ENCODE data around the gene ATP13A1. TPM values are rescaled to one million over a fixed set of nuclear protein-coding genes. Genes with fewer than 3 reads are reported as not detected.
"Not testable (repeated sequence)": the region's sequence is repeated elsewhere in the genome, so short reads cannot be mapped to it uniquely, and the experiment has no call there.

The ATP13A1 gene
- polyA plus RNA-seq, 1 of the 3 experiments (the other 2 are of a cell fraction), result 67.9 TPM

DNA sequence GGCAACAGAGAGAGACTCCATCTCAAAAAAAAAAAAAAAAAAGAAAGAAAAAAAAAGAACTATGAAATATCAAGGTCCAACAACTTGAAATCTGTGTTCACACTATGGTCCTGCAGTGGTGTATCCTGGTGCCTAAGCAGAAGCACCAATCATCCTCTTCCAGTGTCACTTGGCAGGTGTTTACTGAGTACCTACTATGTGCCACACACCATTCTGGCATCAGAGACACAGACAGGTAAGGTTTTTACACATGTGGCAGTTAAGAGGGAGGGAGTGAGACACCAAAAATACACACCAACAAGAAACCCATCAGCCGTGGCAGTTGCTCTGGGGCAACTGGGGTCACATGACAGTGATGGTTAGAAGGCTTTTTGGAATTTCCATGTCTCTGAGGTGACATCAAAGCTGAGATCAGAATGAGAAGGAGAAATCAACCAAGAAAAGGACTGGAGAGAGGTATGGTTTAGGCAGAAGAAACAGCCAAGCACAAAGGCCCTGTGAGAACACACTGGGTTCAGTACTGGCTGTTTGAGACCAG is 62.6 kb downstream of the ATP13A1 start:
- Histone ChIP-seq H3K4me1 (ENCODE audit: control insufficient read depth in 1 of 2, insufficient read depth in 2 of 2, low read depth in 1 of 2, low read length in 1 of 2) (no peaks in the 10 kb centered on the region; a peak in 1 of 4 replicates), H3K9me3 (no peaks in the 10 kb centered on the region), H3K27me3 (ENCODE audit: insufficient read depth) (no peaks in the 10 kb centered on the region), H4K20me1 (ENCODE audit: insufficient read depth) (no peaks in the 10 kb centered on the region), H3K36me3 (replicated peaks in 1 of 2; ENCODE audit: control insufficient read depth in 1 of 2, insufficient read depth in 2 of 2, low read length in 1 of 2) (no peaks in the 10 kb centered on the region), H3F3A (replicated peaks; ENCODE audit: insufficient read depth) (peaks cover 3% of the 10 kb centered on the region), H3K9ac (no peak overlapping the region), H3K9me2 (no peaks in the 10 kb centered on the region), H3K79me2 (ENCODE audit: insufficient read depth) (peaks cover 4% of the 10 kb centered on the region; the same call in 1 of the 2 replicates), H3K4me3 (ENCODE audit: low read depth in 2 of 2, low read length in 1 of 2) (no peak overlapping the region), H2AFZ (ENCODE audit: low read depth) (no peak overlapping the region), H3K27ac (ENCODE audit: low read depth in 2 of 2, low read length in 1 of 2) (no peak overlapping the region), H3K4me2 (no peak overlapping the region)
- DNase-seq, result no peak
- WGBS (ENCODE audit: low lambda C conversion rate), result 94% methylated on average over 1 of the region's 1 CpG
- ChIA-PET CTCF (no interaction called here), POLR2A (no interaction called here)
- TF ChIP-seq NRF1 (IDR thresholded peaks at IDR 0.05; ENCODE audit: low read depth, low read length) (no peak), USF2 (IDR thresholded peaks at IDR 0.05; ENCODE audit: borderline replicate concordance, low read depth, low read length) (no peak), TAF1 (IDR thresholded peaks at IDR 0.05; ENCODE audit: borderline replicate concordance, low read depth, low read length) (no peak), YY1 (IDR thresholded peaks at IDR 0.05; ENCODE audit: low read depth) (no peak)
- TF ChIP-seq, protein P1, sequence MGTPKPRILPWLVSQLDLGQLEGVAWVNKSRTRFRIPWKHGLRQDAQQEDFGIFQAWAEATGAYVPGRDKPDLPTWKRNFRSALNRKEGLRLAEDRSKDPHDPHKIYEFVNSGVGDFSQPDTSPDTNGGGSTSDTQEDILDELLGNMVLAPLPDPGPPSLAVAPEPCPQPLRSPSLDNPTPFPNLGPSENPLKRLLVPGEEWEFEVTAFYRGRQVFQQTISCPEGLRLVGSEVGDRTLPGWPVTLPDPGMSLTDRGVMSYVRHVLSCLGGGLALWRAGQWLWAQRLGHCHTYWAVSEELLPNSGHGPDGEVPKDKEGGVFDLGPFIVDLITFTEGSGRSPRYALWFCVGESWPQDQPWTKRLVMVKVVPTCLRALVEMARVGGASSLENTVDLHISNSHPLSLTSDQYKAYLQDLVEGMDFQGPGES (IDR thresholded peaks at IDR 0.05; ENCODE audit: low read depth, low read length), result no peak

DNA sequence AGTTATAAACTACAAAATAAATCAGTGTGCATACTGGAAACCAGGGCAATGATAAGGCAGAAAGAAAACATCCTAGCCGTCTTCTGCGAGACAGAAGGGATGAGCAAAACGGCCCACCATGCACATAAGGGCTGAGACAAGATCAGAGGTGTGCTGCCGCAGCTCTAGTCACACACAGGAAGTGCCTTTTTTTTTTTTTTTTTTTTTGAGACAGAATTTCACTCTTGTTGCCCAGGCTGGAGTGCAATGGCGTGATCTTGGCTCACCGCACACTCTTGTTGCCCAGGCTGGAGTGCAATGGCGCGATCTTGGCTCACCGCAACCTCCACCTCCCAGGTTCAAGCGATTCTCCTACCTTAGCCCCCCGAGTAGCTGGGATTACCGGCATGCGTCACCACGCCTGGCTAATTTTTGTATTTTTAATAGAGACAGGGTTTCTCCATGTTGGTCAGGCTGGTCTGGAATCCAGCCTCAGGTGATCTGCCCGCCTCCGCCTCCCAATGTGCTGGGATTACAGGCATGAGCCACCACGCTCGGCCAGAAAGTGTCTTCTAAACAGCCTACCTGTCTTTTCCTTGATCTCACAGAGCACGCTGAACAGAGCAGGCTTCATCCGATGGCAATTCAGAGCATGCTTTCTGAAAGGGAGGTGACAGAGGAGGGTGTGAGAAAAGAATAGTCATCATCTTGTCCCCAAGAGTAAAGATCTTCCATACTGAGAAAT is 64.6 kb downstream of the ATP13A1 start:
- H3K36me3 ChIP-seq (replicated peaks in 1 of 2; ENCODE audit: control insufficient read depth in 1 of 2, insufficient read depth in 2 of 2, low read length in 1 of 2); H3K4me2 ChIP-seq; H3K27me3 ChIP-seq (ENCODE audit: insufficient read depth); H3K79me2 ChIP-seq (ENCODE audit: insufficient read depth); H3K4me3 ChIP-seq (ENCODE audit: low read depth in 2 of 2, low read length in 1 of 2); H3K9ac ChIP-seq; H3K27ac ChIP-seq (ENCODE audit: low read depth in 2 of 2, low read length in 1 of 2); H3F3A ChIP-seq (replicated peaks; ENCODE audit: insufficient read depth); CTCF ChIA-PET; H4K20me1 ChIP-seq (ENCODE audit: insufficient read depth); POLR2A ChIA-PET; DNase-seq; H3K9me2 ChIP-seq; H3K4me1 ChIP-seq (ENCODE audit: control insufficient read depth in 1 of 2, insufficient read depth in 2 of 2, low read depth in 1 of 2, low read length in 1 of 2); H3K9me3 ChIP-seq; H2AFZ ChIP-seq (ENCODE audit: low read depth): not testable (repeated sequence)
- whole genome bisulfite sequencing (ENCODE audit: low lambda C conversion rate), result 95% methylated on average over 20 of the region's 20 CpGs

DNA sequence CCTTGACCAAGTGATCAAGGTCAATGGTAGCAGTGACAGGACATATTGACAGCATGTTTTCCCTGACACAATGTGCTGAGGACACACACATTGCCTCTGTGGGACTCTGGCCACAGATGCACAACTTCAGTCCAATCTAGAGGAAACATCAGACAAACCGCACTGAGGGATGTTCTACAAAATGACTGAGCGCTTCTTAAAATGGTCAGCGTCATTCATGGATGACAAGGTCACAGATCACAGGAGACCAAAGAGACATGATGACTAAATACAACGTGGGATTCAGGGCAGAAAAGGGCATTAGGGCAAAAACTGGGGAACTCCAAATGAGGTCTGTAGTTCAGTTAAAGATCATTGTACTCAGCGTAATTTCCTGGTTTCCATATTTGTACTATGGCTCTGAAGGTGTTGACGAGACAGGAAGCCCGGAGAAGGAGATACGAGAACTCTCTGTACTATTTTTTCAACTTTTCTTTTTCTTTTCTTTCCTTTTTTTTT is 65.6 kb downstream of the ATP13A1 start:
- ChIA-PET POLR2A (no interaction called here), CTCF (interaction anchor here (1.9 kb wide), 1 partner anchor 43 kb away, joined by 5 read pairs; no protein-coding TSS in a partner anchor)
- H3K4me2 ChIP-seq, result no peak overlapping the region

More for the DNA sequence above, 65.6 kb downstream of the ATP13A1 start:
- Histone ChIP-seq H3K9me2 (no peaks in the 10 kb centered on the region), H3K36me3 (replicated peaks in 1 of 2; ENCODE audit: control insufficient read depth in 1 of 2, insufficient read depth in 2 of 2, low read length in 1 of 2) (no peaks in the 10 kb centered on the region), H2AFZ (ENCODE audit: low read depth) (no peak overlapping the region), H3K4me3 (ENCODE audit: low read depth in 2 of 2, low read length in 1 of 2) (no peak overlapping the region), H4K20me1 (ENCODE audit: insufficient read depth) (no peaks in the 10 kb centered on the region), H3K9me3 (no peaks in the 10 kb centered on the region), H3K9ac (no peak overlapping the region), H3K4me1 (ENCODE audit: control insufficient read depth in 1 of 2, insufficient read depth in 2 of 2, low read depth in 1 of 2, low read length in 1 of 2) (peaks cover 0 to 8% of the 10 kb centered on the region in 2 experiments; a peak in 1 of 4 replicates), H3K27ac (ENCODE audit: low read depth in 2 of 2, low read length in 1 of 2) (no peak overlapping the region), H3K27me3 (ENCODE audit: insufficient read depth) (no peaks in the 10 kb centered on the region), H3F3A (replicated peaks; ENCODE audit: insufficient read depth) (peaks cover 3% of the 10 kb centered on the region), H3K79me2 (ENCODE audit: insufficient read depth) (no peaks in the 10 kb centered on the region)
- WGBS (ENCODE audit: low lambda C conversion rate), result 88% methylated on average over 8 of the region's 8 CpGs
- no peak for DNase-seq
- TF ChIP-seq, protein P1 (IDR thresholded peaks at IDR 0.05; ENCODE audit: low read depth, low read length), result no peak
- TF ChIP-seq, protein P2, sequence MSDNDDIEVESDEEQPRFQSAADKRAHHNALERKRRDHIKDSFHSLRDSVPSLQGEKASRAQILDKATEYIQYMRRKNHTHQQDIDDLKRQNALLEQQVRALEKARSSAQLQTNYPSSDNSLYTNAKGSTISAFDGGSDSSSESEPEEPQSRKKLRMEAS (IDR thresholded peaks at IDR 0.05; ENCODE audit: low read depth), result no peak
- TF ChIP-seq, protein P3, sequence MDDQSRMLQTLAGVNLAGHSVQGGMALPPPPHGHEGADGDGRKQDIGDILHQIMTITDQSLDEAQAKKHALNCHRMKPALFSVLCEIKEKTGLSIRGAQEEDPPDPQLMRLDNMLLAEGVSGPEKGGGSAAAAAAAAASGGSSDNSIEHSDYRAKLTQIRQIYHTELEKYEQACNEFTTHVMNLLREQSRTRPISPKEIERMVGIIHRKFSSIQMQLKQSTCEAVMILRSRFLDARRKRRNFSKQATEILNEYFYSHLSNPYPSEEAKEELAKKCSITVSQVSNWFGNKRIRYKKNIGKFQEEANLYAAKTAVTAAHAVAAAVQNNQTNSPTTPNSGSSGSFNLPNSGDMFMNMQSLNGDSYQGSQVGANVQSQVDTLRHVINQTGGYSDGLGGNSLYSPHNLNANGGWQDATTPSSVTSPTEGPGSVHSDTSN (IDR thresholded peaks at IDR 0.05), result no peak
- TF ChIP-seq POLR2AphosphoS5 (IDR thresholded peaks at IDR 0.05; ENCODE audit: low read depth, low read length), result no peak
